ENCODE measurements around the gene AP1S1. TPM values are rescaled to one million over a fixed set of nuclear protein-coding genes. Genes with fewer than 3 reads are reported as not detected.
"Not testable (repeated sequence)": the region's sequence is repeated elsewhere in the genome, so short reads cannot be mapped to it uniquely, and the experiment has no call there.

The AP1S1 gene
- total RNA-seq: 10 to 100 TPM; 11.9 to 33.0 TPM

DNA sequence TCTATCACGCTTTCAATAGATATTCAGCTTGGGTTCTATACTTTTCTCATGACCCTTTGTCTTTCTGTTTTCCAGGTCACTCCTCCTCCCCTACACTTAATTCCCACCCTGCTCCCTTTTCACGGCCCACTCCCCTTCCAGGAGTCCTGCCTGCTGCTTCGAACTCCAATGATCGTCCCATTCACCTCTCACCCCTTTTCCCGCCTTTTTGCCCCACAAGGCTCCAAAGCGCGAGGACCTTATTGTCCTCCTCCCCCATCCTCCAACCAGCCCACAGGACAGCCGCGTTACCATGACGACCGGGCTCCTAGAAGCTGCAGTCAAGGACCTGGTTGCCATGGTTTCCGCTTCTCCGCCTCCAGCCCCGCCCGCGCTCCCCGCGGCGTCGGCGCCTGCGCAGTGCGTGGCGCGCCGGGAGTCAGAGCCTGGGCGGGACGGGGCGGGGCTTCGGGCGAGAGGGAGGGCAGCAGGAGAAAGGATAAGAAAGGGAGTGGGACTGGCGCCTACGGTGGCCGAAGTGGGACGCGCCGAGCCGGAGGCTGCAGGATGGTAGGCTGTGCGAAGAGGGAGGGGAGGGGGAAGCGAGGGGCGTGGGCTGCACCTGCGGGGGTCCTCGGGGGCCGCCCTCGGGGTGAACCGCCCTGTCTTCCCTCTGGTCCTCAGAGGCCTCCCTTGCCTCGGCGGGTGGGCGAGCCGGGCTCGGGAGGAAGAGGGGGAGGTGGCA is at the start of gene AP1S1:
Gene AP1S1, plus strand, starts transcription at position 508 of the 724 bp plus-strand sequence. Its CDS starts 39 bp downstream, at position 547.
- Histone ChIP-seq H3K27me3 (replicated peaks; ENCODE audit: insufficient read depth) (no peaks in the 10 kb centered on the region), H3K36me3 (peaks cover 11% of the 10 kb centered on the region), H3K4me1 (ENCODE audit: control insufficient read depth in 1 of 2, low read depth in 2 of 2) (peaks cover 5 to 12% of the 10 kb centered on the region in 2 donors), H3K4me3 (peak within 1 kb of the TSS; percentile 88), H3K9me3 (no peaks in the 10 kb centered on the region), H3K27ac (no peak within 1 kb of the TSS)
- DNase-seq (ENCODE audit: low spot score) (peak; percentile 82), ATAC-seq (ENCODE audit: insufficient number of reproducible peaks, low FRiP score, low read depth) (peak; percentile 81)
- TF ChIP-seq, protein P1, sequence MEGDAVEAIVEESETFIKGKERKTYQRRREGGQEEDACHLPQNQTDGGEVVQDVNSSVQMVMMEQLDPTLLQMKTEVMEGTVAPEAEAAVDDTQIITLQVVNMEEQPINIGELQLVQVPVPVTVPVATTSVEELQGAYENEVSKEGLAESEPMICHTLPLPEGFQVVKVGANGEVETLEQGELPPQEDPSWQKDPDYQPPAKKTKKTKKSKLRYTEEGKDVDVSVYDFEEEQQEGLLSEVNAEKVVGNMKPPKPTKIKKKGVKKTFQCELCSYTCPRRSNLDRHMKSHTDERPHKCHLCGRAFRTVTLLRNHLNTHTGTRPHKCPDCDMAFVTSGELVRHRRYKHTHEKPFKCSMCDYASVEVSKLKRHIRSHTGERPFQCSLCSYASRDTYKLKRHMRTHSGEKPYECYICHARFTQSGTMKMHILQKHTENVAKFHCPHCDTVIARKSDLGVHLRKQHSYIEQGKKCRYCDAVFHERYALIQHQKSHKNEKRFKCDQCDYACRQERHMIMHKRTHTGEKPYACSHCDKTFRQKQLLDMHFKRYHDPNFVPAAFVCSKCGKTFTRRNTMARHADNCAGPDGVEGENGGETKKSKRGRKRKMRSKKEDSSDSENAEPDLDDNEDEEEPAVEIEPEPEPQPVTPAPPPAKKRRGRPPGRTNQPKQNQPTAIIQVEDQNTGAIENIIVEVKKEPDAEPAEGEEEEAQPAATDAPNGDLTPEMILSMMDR (IDR thresholded peaks at IDR 0.05): no peak

DNA sequence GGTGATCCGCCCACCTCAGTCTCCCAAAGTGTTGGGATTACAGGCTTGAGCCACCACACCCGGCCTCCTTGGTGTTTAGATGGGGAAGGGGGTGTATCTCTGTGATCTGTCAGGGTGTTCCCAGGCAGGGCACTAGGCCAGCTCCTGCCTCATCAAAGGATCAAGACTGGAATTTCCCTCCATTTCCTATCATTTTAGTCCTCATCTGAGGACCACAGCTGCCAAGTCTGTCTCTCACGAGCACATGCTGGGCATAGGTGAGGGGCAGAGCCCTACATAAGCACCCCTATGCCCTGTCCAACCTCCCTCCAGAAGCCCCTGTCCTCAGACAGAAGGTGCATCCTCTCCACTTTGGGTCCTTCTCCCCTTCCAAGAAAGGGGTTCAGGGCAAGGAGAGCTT is 49.5 kb upstream of the AP1S1 start:
- Histone ChIP-seq H3K27me3 (replicated peaks; ENCODE audit: insufficient read depth) (no peaks in the 10 kb centered on the region), H3K27ac (no peak overlapping the region), H3K4me1 (ENCODE audit: control insufficient read depth in 1 of 2, low read depth in 2 of 2) (peaks cover 7 to 30% of the 10 kb centered on the region in 2 donors), H3K9me3 (no peaks in the 10 kb centered on the region), H3K36me3 (no peaks in the 10 kb centered on the region), H3K4me3 (no peak overlapping the region)
- TF ChIP-seq, protein P1 (IDR thresholded peaks at IDR 0.05): no peak
- DNase-seq (ENCODE audit: low spot score) (no peak), ATAC-seq (ENCODE audit: insufficient number of reproducible peaks, low FRiP score, low read depth) (no peak)

DNA sequence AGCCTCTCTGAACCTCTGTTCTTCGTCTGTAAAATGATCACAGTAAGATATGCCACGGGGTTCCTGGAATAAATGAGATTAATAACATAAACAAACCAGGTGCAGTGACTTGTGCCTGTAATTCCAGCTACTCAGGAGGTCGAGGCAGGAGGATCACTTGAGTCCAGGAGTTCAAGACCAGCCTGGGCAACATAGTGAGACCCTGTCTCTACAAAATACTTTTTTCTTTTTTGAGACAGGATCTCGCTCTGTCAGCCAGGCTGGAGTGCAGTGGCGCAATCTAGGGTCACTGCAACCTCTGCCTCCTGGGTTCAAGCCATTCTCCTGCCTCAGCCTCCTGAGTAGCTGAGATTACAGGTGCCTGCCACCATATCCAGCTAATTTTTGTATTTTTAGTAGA is 49.0 kb upstream of the AP1S1 start:
- not testable (repeated sequence) for ATAC-seq (ENCODE audit: insufficient number of reproducible peaks, low FRiP score, low read depth); DNase-seq (ENCODE audit: low spot score); H3K36me3 ChIP-seq; H3K9me3 ChIP-seq; H3K27ac ChIP-seq; H3K4me3 ChIP-seq; H3K27me3 ChIP-seq (replicated peaks; ENCODE audit: insufficient read depth)
- H3K4me1 ChIP-seq (ENCODE audit: control insufficient read depth in 1 of 2, low read depth in 2 of 2): peaks cover 6 to 27% of the 10 kb centered on the region in 2 donors

DNA sequence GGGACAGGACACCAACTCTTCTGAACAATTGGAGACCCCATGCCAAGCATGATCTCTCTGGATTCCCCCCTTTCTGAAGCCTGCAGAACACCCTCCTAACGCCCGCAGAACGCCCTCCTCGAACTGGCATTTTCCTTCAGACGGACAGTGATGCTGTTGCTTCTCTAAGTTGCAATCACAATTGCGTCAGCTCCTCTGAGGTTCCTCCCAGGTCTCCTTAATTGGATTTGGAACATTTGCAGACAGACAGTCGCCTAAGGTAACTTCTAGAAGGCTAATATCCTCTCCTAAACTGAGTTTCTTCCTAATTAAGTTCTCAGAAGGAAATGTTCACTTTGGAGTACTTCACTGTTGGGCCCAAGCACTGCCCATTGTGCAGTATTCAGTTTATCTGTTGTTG is 47.9 kb upstream of the AP1S1 start:
- no peaks in the 10 kb centered on the region for H3K27me3 ChIP-seq (replicated peaks; ENCODE audit: insufficient read depth)
- H3K27ac ChIP-seq: no peak overlapping the region
- H3K36me3 ChIP-seq: no peaks in the 10 kb centered on the region
- TF ChIP-seq, protein P1 (IDR thresholded peaks at IDR 0.05): no peak
- peaks cover 0 to 18% of the 10 kb centered on the region in 2 donors for H3K4me1 ChIP-seq (ENCODE audit: control insufficient read depth in 1 of 2, low read depth in 2 of 2)
- DNase-seq (ENCODE audit: low spot score) (no peak), ATAC-seq (ENCODE audit: insufficient number of reproducible peaks, low FRiP score, low read depth) (no peak)
- no peak overlapping the region for H3K4me3 ChIP-seq
- H3K9me3 ChIP-seq: no peaks in the 10 kb centered on the region

DNA sequence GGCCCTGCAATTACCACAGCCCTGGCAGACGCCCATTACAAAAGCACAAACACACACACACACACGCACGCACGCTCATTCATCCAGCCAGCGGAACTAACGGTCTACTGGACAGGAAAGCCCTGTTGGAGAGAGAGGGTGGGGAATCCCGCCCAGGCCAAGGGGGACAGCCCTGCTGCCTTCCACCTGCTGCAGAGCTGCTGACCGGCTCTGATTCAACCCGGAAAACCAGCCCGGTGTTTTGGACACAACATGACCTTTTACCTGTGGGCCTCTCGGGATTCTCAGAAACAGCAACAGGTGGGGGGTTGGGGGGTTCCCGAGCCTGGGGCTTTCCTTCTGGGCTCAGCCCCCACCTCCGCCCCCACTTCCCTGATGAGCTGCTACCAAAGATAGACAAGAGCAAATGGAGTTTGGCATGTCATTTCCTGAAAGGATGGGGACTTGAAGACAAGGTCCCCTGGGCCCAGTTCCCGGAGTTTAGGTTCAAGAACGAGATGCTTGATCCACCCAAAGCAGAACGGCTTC is 45.9 kb upstream of the AP1S1 start:
- H3K36me3 ChIP-seq: no peaks in the 10 kb centered on the region
- no peak overlapping the region for H3K4me3 ChIP-seq
- DNase-seq (ENCODE audit: low spot score) (no peak), ATAC-seq (ENCODE audit: insufficient number of reproducible peaks, low FRiP score, low read depth) (no peak)
- H3K4me1 ChIP-seq (ENCODE audit: control insufficient read depth in 1 of 2, low read depth in 2 of 2): peaks cover 9 to 31% of the 10 kb centered on the region in 2 donors
- H3K27ac ChIP-seq: peak overlapping the region; percentile 49 to 67
- TF ChIP-seq, protein P1 (IDR thresholded peaks at IDR 0.05): no peak
- no peaks in the 10 kb centered on the region for H3K9me3 ChIP-seq
- no peaks in the 10 kb centered on the region for H3K27me3 ChIP-seq (replicated peaks; ENCODE audit: insufficient read depth)
